Measurements from ENCODE around the gene CDYL. TPM values are rescaled to one million over a fixed set of nuclear protein-coding genes. Genes with fewer than 3 reads are reported as not detected.

CDYL gene
- total RNA-seq, 1 donor from 2014 or later, result 104 TPM

- Mint-ChIP-seq H3K36me3 (peaks cover 5% of the 10 kb centered on the region), H3K4me3 (no peak overlapping the region), H3K27me3 (ENCODE audit: low read depth) (no peaks in the 10 kb centered on the region), H3K27ac (peak overlapping the region; percentile 1), H3K9me3 (peaks cover 15% of the 10 kb centered on the region), H3K4me1 (peaks cover 44% of the 10 kb centered on the region)
- no peak for TF ChIP-seq CTCF (IDR thresholded peaks at IDR 0.05; ENCODE audit: unreplicated experiment)
- no peak for DNase-seq (ENCODE audit: low spot score in 2 of 2, unreplicated experiment in 2 of 2)
These were observed 155.5 kb downstream of the CDYL start for GRCh38 chr6:4931530-4932227.

- no peak overlapping the region for H3K27ac Mint-ChIP-seq
These were observed 156.2 kb downstream of the CDYL start for GRCh38 chr6:4932228-4932903.

GRCh38 chr6:4935486-4935885 is 159.3 kb downstream of the CDYL start:
- no peak for TF ChIP-seq CTCF (IDR thresholded peaks at IDR 0.05; ENCODE audit: unreplicated experiment)
- Mint-ChIP-seq H3K27me3 (ENCODE audit: low read depth) (no peaks in the 10 kb centered on the region), H3K9me3 (no peaks in the 10 kb centered on the region), H3K36me3 (peaks cover 13% of the 10 kb centered on the region), H3K27ac (no peak overlapping the region), H3K4me3 (no peak overlapping the region), H3K4me1 (peaks cover 50% of the 10 kb centered on the region)
- no peak for DNase-seq (ENCODE audit: low spot score in 2 of 2, unreplicated experiment in 2 of 2)

More at GRCh38 chr6:4932228-4932903, 156.2 kb downstream of the CDYL start:
- H3K36me3 Mint-ChIP-seq, result peaks cover 5% of the 10 kb centered on the region
- DNase-seq (ENCODE audit: low spot score in 2 of 2, unreplicated experiment in 2 of 2), result no peak
- no peak overlapping the region for H3K4me3 Mint-ChIP-seq
- H3K4me1 Mint-ChIP-seq, result peaks cover 49% of the 10 kb centered on the region
- no peaks in the 10 kb centered on the region for H3K27me3 Mint-ChIP-seq (ENCODE audit: low read depth)
- H3K9me3 Mint-ChIP-seq, result peaks cover 15% of the 10 kb centered on the region
- no peak for TF ChIP-seq CTCF (IDR thresholded peaks at IDR 0.05; ENCODE audit: unreplicated experiment)

- peak overlapping the region; percentile 60 for H3K27ac Mint-ChIP-seq
- H3K36me3 Mint-ChIP-seq, result peaks cover 13% of the 10 kb centered on the region
- H3K4me1 Mint-ChIP-seq, result peaks cover 54% of the 10 kb centered on the region
- no peak for DNase-seq (ENCODE audit: low spot score in 2 of 2, unreplicated experiment in 2 of 2)
- no peak for TF ChIP-seq CTCF (IDR thresholded peaks at IDR 0.05; ENCODE audit: unreplicated experiment)
- no peaks in the 10 kb centered on the region for H3K9me3 Mint-ChIP-seq
- H3K27me3 Mint-ChIP-seq (ENCODE audit: low read depth), result no peaks in the 10 kb centered on the region
- H3K4me3 Mint-ChIP-seq, result no peak overlapping the region
These were observed 159.9 kb downstream of the CDYL start for GRCh38 chr6:4935975-4936680.

GRCh38 chr6:4936681-4937041 is 160.5 kb downstream of the CDYL start:
- peak overlapping the region; percentile 53 for H3K27ac Mint-ChIP-seq

More at GRCh38 chr6:4936681-4937041, 160.5 kb downstream of the CDYL start:
- Mint-ChIP-seq H3K36me3 (peaks cover 13% of the 10 kb centered on the region), H3K27me3 (ENCODE audit: low read depth) (no peaks in the 10 kb centered on the region), H3K9me3 (no peaks in the 10 kb centered on the region), H3K4me1 (peaks cover 52% of the 10 kb centered on the region), H3K4me3 (no peak overlapping the region)
- DNase-seq (ENCODE audit: low spot score in 2 of 2, unreplicated experiment in 2 of 2), result no peak
- peak; percentile 60 for TF ChIP-seq CTCF (IDR thresholded peaks at IDR 0.05; ENCODE audit: unreplicated experiment)
